Natural killer cell treated with Interleukin-12 subunit alpha and Interleukin-12 subunit beta and Interleukin-15 and Interleukin-18, amount 100 ng/mL, for 72 hours (primary cell): ENCODE measurements around the gene GPR35. TPM values are rescaled to one million over a fixed set of nuclear protein-coding genes. Genes with fewer than 3 reads are reported as not detected.
"Not testable (repeated sequence)": the region's sequence is repeated elsewhere in the genome, so short reads cannot be mapped to it uniquely, and the experiment has no call there.

ENCODE experiments used
- ATAC-seq, 2 donors: fragments of 150-1000 bp; cut with Tn5 transposase in 1 of 2; sonication (Bioruptor Pico), chemical (Tn5 transposase) in 1 of 2; 2 replicates each; pipeline ENCODE4 v1.10.0; 2021
- DNase-seq: peaks from one replicate; pipeline ENCODE4 v3.0.0; 2022; ENCODE audit warnings: low spot score
- H3K27ac Mint-ChIP-seq, 2 donors: 1 replicate in 1 of 2; 2 replicates in 1 of 2; pipeline ENCODE4 v1.8.0; 2022; ENCODE audit warnings: mixed read lengths in 2 of 2, mild to moderate bottlenecking in 1 of 2, moderate library complexity in 1 of 2
- H3K27me3 Mint-ChIP-seq, 2 donors: 1 replicate in 1 of 2; 2 replicates in 1 of 2; pipeline ENCODE4 v1.8.0; 2022; ENCODE audit warnings: mixed read lengths in 2 of 2
- H3K36me3 Mint-ChIP-seq: one replicate; pipeline ENCODE4 v1.8.0; 2022; ENCODE audit warnings: mixed read lengths
- H3K4me1 Mint-ChIP-seq, 2 donors: 1 replicate in 1 of 2; 2 replicates in 1 of 2; pipeline ENCODE4 v1.8.0; 2022; ENCODE audit warnings: low read depth in 2 of 2, mixed read lengths in 2 of 2, mild to moderate bottlenecking in 1 of 2
- H3K4me3 Mint-ChIP-seq: one replicate; pipeline ENCODE4 v1.8.0; 2022; ENCODE audit warnings: mixed read lengths
- H3K9me3 Mint-ChIP-seq: 2 replicates; pipeline ENCODE4 v1.8.0; 2022; ENCODE audit warnings: mixed read lengths
- total RNA-seq, 2 donors: library from RNA; stranded (reverse); gene quantifications; one replicate each; pipeline ENCODE4 v1.2.3, GENCODE V29; 2022

The GPR35 gene
- total RNA-seq, 2 donors from 2014 or later, result 5.9 to 7.6 TPM

- not testable (repeated sequence) for H3K27me3 Mint-ChIP-seq, H3K4me3 Mint-ChIP-seq, DNase-seq, ATAC-seq, H3K9me3 Mint-ChIP-seq, H3K36me3 Mint-ChIP-seq
- peak overlapping the region in 1 of 2 donors; percentile 52 for H3K27ac Mint-ChIP-seq
- peaks cover 26 to 40% of the 10 kb centered on the region in 2 donors for H3K4me1 Mint-ChIP-seq
Observed at GRCh38 chr2:240616860-240617666, 8.2 kb upstream of the GPR35 start.

GRCh38 chr2:240618776-240619175 is 6.5 kb upstream of the GPR35 start:
- peaks cover 38 to 53% of the 10 kb centered on the region in 2 donors for H3K4me1 Mint-ChIP-seq
- H3K4me3 Mint-ChIP-seq, result peak overlapping the region; percentile 27
- peaks cover 3% of the 10 kb centered on the region for H3K9me3 Mint-ChIP-seq

GRCh38 chr2:240619506-240620148 is 5.7 kb upstream of the GPR35 start:
- Mint-ChIP-seq H3K27me3 (no peaks in the 10 kb centered on the region), H3K4me1 (peaks cover 38 to 58% of the 10 kb centered on the region in 2 donors), H3K36me3 (no peaks in the 10 kb centered on the region), H3K4me3 (peak overlapping the region; percentile 76), H3K9me3 (peaks cover 3% of the 10 kb centered on the region), H3K27ac (peak overlapping the region; percentile 74 to 93)
- peak; percentile 66 for DNase-seq
- no peak for ATAC-seq

More at GRCh38 chr2:240618776-240619175, 6.5 kb upstream of the GPR35 start:
- Mint-ChIP-seq H3K27ac (peak overlapping the region; percentile 74 to 93), H3K36me3 (no peaks in the 10 kb centered on the region), H3K27me3 (no peaks in the 10 kb centered on the region)
- ATAC-seq (no peak), DNase-seq (no peak)

GRCh38 chr2:240620149-240620731 is 5.0 kb upstream of the GPR35 start:
- peaks cover 44 to 61% of the 10 kb centered on the region in 2 donors for H3K4me1 Mint-ChIP-seq
- peaks cover 3% of the 10 kb centered on the region for H3K9me3 Mint-ChIP-seq
- ATAC-seq (no peak), DNase-seq (peak; percentile 54)
- peak overlapping the region; percentile 80 for H3K4me3 Mint-ChIP-seq
- peak overlapping the region; percentile 95 to 99 for H3K27ac Mint-ChIP-seq
- no peaks in the 10 kb centered on the region for H3K27me3 Mint-ChIP-seq
- H3K36me3 Mint-ChIP-seq, result no peaks in the 10 kb centered on the region

GRCh38 chr2:240620859-240621258 is 4.4 kb upstream of the GPR35 start:
- peak overlapping the region; percentile 80 for H3K4me3 Mint-ChIP-seq
- H3K9me3 Mint-ChIP-seq, result peaks cover 3% of the 10 kb centered on the region
- ATAC-seq (no peak), DNase-seq (peak; percentile 61)
- H3K27ac Mint-ChIP-seq, result peak overlapping the region; percentile 95 to 99
- H3K4me1 Mint-ChIP-seq, result peaks cover 49 to 63% of the 10 kb centered on the region in 2 donors
- no peaks in the 10 kb centered on the region for H3K27me3 Mint-ChIP-seq
- no peaks in the 10 kb centered on the region for H3K36me3 Mint-ChIP-seq

GRCh38 chr2:240622060-240622411 is 3.2 kb upstream of the GPR35 start:
- peak overlapping the region; percentile 95 to 99 for H3K27ac Mint-ChIP-seq
- DNase-seq (peak; percentile 45), ATAC-seq (no peak)
- no peaks in the 10 kb centered on the region for H3K27me3 Mint-ChIP-seq
- peaks cover 49 to 61% of the 10 kb centered on the region in 2 donors for H3K4me1 Mint-ChIP-seq
- H3K36me3 Mint-ChIP-seq, result no peaks in the 10 kb centered on the region
- H3K4me3 Mint-ChIP-seq, result peak overlapping the region; percentile 80
- H3K9me3 Mint-ChIP-seq, result peaks cover 3% of the 10 kb centered on the region

- Mint-ChIP-seq H3K27me3 (no peaks in the 10 kb centered on the region), H3K36me3 (no peaks in the 10 kb centered on the region), H3K9me3 (peaks cover 3% of the 10 kb centered on the region), H3K4me1 (peaks cover 47 to 60% of the 10 kb centered on the region in 2 donors), H3K27ac (peak overlapping the region; percentile 95 to 99), H3K4me3 (peak overlapping the region; percentile 80)
- peak in 1 of 2 donors; percentile 56 for ATAC-seq
- peak; percentile 68 for DNase-seq
Observed at GRCh38 chr2:240622531-240623235, 2.6 kb upstream of the GPR35 start.

- ATAC-seq (no peak), DNase-seq (peak; percentile 59)
- Mint-ChIP-seq H3K4me3 (peak overlapping the region; percentile 75), H3K27ac (peak overlapping the region; percentile 95 to 99), H3K36me3 (no peaks in the 10 kb centered on the region), H3K4me1 (peaks cover 43 to 54% of the 10 kb centered on the region in 2 donors), H3K9me3 (no peaks in the 10 kb centered on the region), H3K27me3 (no peaks in the 10 kb centered on the region)
Observed at GRCh38 chr2:240623531-240624010, 1.7 kb upstream of the GPR35 start.

GRCh38 chr2:240624011-240624949 is 1.0 kb upstream of the GPR35 start:
- DNase-seq (peak; percentile 58), ATAC-seq (no peak)
- no peaks in the 10 kb centered on the region for H3K9me3 Mint-ChIP-seq
- H3K4me3 Mint-ChIP-seq, result peak overlapping the region; percentile 62
- no peaks in the 10 kb centered on the region for H3K27me3 Mint-ChIP-seq
- peaks cover 43 to 47% of the 10 kb centered on the region in 2 donors for H3K4me1 Mint-ChIP-seq
- no peaks in the 10 kb centered on the region for H3K36me3 Mint-ChIP-seq
- H3K27ac Mint-ChIP-seq, result peak overlapping the region; percentile 72 to 83

GRCh38 chr2:240626531-240627300 is 1.4 kb downstream of the GPR35 start:
- DNase-seq (peak; percentile 41), ATAC-seq (no peak)
- H3K27me3 Mint-ChIP-seq, result no peaks in the 10 kb centered on the region
- peak overlapping the region in 1 of 2 donors; percentile 48 for H3K27ac Mint-ChIP-seq
- H3K36me3 Mint-ChIP-seq, result no peaks in the 10 kb centered on the region
- H3K9me3 Mint-ChIP-seq, result no peaks in the 10 kb centered on the region
- no peak overlapping the region for H3K4me3 Mint-ChIP-seq
- peaks cover 26 to 31% of the 10 kb centered on the region in 2 donors for H3K4me1 Mint-ChIP-seq

- Mint-ChIP-seq H3K4me1 (peaks cover 16 to 23% of the 10 kb centered on the region in 2 donors), H3K4me3 (no peak overlapping the region), H3K36me3 (peaks cover 1% of the 10 kb centered on the region), H3K27me3 (no peaks in the 10 kb centered on the region), H3K27ac (no peak overlapping the region), H3K9me3 (no peaks in the 10 kb centered on the region)
- ATAC-seq, result no peak
- DNase-seq, result peak; percentile 28
Observed at GRCh38 chr2:240627736-240628506, 2.6 kb downstream of the GPR35 start.
